GM12878 (cell line): ENCODE measurements around the gene MTMR10. TPM values are rescaled to one million over a fixed set of nuclear protein-coding genes. Genes with fewer than 3 reads are reported as not detected.

Source experiments
- ATAC-seq: fragments of 200-7000 bp; cut with Tn5 transposase; 3 replicates; pipeline ENCODE4 v1.9.1; 2020; ENCODE audit warnings: mild to moderate bottlenecking, moderate library complexity
- BruUV-seq: library from RNA; stranded (reverse); fragments of 400-500 nt; replicated peaks from 2 replicates; lab custom pipeline; 2021; lab: Mats Ljungman, UMichigan
- CTCF ChIA-PET: fragments of 300-600 bp; sonication (Branson Sonifier 250); formaldehyde crosslinking; extraction: SDS; loops from one replicate; lab custom pipeline; 2021; ENCODE audit warnings: inconsistent platforms; lab: Yijun Ruan, JAX
- POLR2A ChIA-PET: fragments of 350-600 bp; formaldehyde crosslinking; extraction: SDS; loops from one replicate; lab custom pipeline; 2021; ENCODE audit warnings: inconsistent platforms; lab: Charles Lee
- RAD21 ChIA-PET: fragments of 300-600 bp; sonication (Branson Sonifier 250); formaldehyde crosslinking; loops from one replicate; lab custom pipeline; 2023; ENCODE audit warnings: antibody characterized with exemption; ENCODE audit not compliant: unreplicated experiment; lab: Charles Lee
- SMC1A ChIA-PET: fragments of 300-600 bp; sonication (Branson Sonifier 250); formaldehyde crosslinking; loops from one replicate; lab custom pipeline; 2023; ENCODE audit not compliant: unreplicated experiment, uncharacterized antibody; lab: Charles Lee
- DNase-seq: peaks from one replicate; pipeline ENCODE4 v3.0.0-alpha.2; 2011; ENCODE audit warnings: low read depth, low spot score
- FAIRE-seq: peaks from 3 replicates; lab custom pipeline; 2011; peaks lifted over from hg19 to GRCh38; lab: Jason Lieb, UNC
- H2AFZ ChIP-seq: 2 replicates; pipeline ENCODE4 v1.6.0; 2011; ENCODE audit warnings: low read depth, low read length, control low read depth; ENCODE audit not compliant: control insufficient read depth
- H3K27ac ChIP-seq: 2 replicates; pipeline ENCODE4 v1.5.1; 2011; ENCODE audit warnings: control low read depth; ENCODE audit not compliant: control insufficient read depth, insufficient read depth
- H3K27me3 ChIP-seq, 2 experiments: replicated peaks in 1 of 2; 2 replicates each; pipeline versions ENCODE4 v1.6.0 to v1.6.1; 2011; ENCODE audit warnings: low read length in 1 of 2; ENCODE audit not compliant: control insufficient read depth in 2 of 2, insufficient read depth in 2 of 2
- H3K36me3 ChIP-seq, 2 experiments: 2 replicates each; pipeline ENCODE4 v1.5.1; 2011; ENCODE audit warnings: low read length in 1 of 2; ENCODE audit not compliant: control insufficient read depth in 2 of 2, insufficient read depth in 2 of 2
- H3K4me1 ChIP-seq: 2 replicates; pipeline ENCODE4 v1.6.1; 2011; ENCODE audit warnings: mild to moderate bottlenecking, low read length, moderate library complexity, mixed read lengths; ENCODE audit not compliant: control insufficient read depth, insufficient read depth
- H3K4me2 ChIP-seq: 2 replicates; pipeline ENCODE4 v1.6.0; 2011; ENCODE audit warnings: control low read depth; ENCODE audit not compliant: control insufficient read depth, insufficient read depth
- H3K4me3 ChIP-seq: fragments of 200-600 bp; sonication (generic); 2 replicates; pipeline ENCODE4 v1.5.1; 2016
- H3K79me2 ChIP-seq: 2 replicates; pipeline ENCODE4 v1.6.0; 2011; ENCODE audit warnings: low read length; ENCODE audit not compliant: control insufficient read depth, insufficient read depth
- H3K9ac ChIP-seq: 2 replicates; pipeline ENCODE4 v1.8.0; 2011; ENCODE audit warnings: low read length, control low read depth, mixed read lengths; ENCODE audit not compliant: control insufficient read depth, insufficient read depth
- H3K9me3 ChIP-seq: replicated peaks from 3 replicates; pipeline ENCODE4 v1.5.1; 2011; ENCODE audit warnings: mild to moderate bottlenecking, low read length; ENCODE audit not compliant: control insufficient read depth, insufficient read depth
- H4K20me1 ChIP-seq: 2 replicates; pipeline ENCODE4 v1.6.0; 2011; ENCODE audit not compliant: control insufficient read depth, insufficient read depth
- BHLHE40 ChIP-seq, 2 experiments: fragments of 450-650 bp in 1 of 2; IDR thresholded peaks; 2 replicates each; pipeline ENCODE4 v1.6.1; 2011 to 2017; ENCODE audit warnings: low read depth in 2 of 2, borderline replicate concordance in 1 of 2, improper control_type of control experiment in 1 of 2, low read length in 1 of 2, mild to moderate bottlenecking in 1 of 2
- CHD1 ChIP-seq: IDR thresholded peaks from 2 replicates; pipeline ENCODE4 v1.6.1; 2012; ENCODE audit warnings: low read depth, low read length, improper control_type of control experiment
- EED ChIP-seq: sonication (generic); IDR thresholded peaks from 2 replicates; pipeline ENCODE4 v1.6.1; 2016; ENCODE audit warnings: antibody characterized with exemption, low read depth
- FOXM1 ChIP-seq: IDR thresholded peaks from 2 replicates; pipeline ENCODE4 v1.6.1; 2012; ENCODE audit warnings: low read depth, mild to moderate bottlenecking, inconsistent platforms, low read length, moderate library complexity
- MEF2B ChIP-seq: fragments of 450-650 bp; IDR thresholded peaks from 2 replicates; pipeline ENCODE4 v1.6.1; 2018; ENCODE audit warnings: mild to moderate bottlenecking, moderate library complexity; ENCODE audit not compliant: partially characterized antibody, poor library complexity, severe bottlenecking
- NFIC ChIP-seq: IDR thresholded peaks from 2 replicates; pipeline ENCODE4 v1.6.1; 2012; ENCODE audit warnings: low read depth, mild to moderate bottlenecking, inconsistent platforms, low read length, moderate library complexity
- POLR2A ChIP-seq: IDR thresholded peaks from 2 replicates; pipeline ENCODE4 v1.6.1; 2011; ENCODE audit warnings: low read depth, mild to moderate bottlenecking, low read length
- POLR2AphosphoS2 ChIP-seq: IDR thresholded peaks from 2 replicates; pipeline ENCODE4 v1.6.1; 2011; ENCODE audit warnings: low read depth, mild to moderate bottlenecking, low read length, improper control_type of control experiment, moderate library complexity
- ZBTB40 ChIP-seq: fragments of 450-650 bp; IDR thresholded peaks from 2 replicates; pipeline ENCODE4 v1.6.1; 2016; ENCODE audit warnings: mild to moderate bottlenecking, moderate library complexity, borderline replicate concordance
- WGBS: methylation state at CpG from one replicate; pipeline ENCODE4 v1.1.6; 2016; ENCODE audit warnings: low lambda C conversion rate; ENCODE audit not compliant: insufficient replicate concordance, insufficient coverage; ENCODE audit errors: missing lambda C conversion rate; 5-methylcytosine and 5-hydroxymethylcytosine counted together
- in situ Hi-C: fragments of 300-500 bp; cut with MboI; formaldehyde crosslinking; loops from 9 replicates; pipeline ENCODE4 v1.14.3; 2018; ENCODE audit warnings: mixed read lengths
- intact Hi-C: fragments of 100-400 bp; cut with micrococcal nuclease; formaldehyde crosslinking; loops from one replicate; pipeline ENCODE4 v1.14.2; 2022; ENCODE audit not compliant: unreplicated experiment
- polyA plus RNA-seq, 11 experiments: library from polyadenylated mRNA; depleted of rRNA in 4 of 11; unstranded in 6 of 11; stranded (reverse) in 5 of 11; fragments of >200 nt; fragmentation: Nextera tagmentation in 4 of 11; fragmentation: Illumina TruSeq in 1 of 11; extraction: Ambion mirVana in 4 of 11; extraction: Trizol in 1 of 11; gene quantifications; 1 replicate in 1 of 11; 2 replicates in 10 of 11; pipeline versions ENCODE4 v1.2.1 to v1.2.3, GENCODE V29; 2011 to 2016; ENCODE audit warnings: inconsistent platforms in 2 of 11, missing spikeins in 2 of 11, low read depth in 1 of 11
- total RNA-seq, 4 experiments: library from RNA; depleted of rRNA in 3 of 4; stranded (reverse); fragments of >200 nt in 3 of 4; fragmentation: Illumina TruSeq in 1 of 4; extraction: Trizol in 1 of 4; gene quantifications; 2 replicates each; pipeline versions ENCODE4 v1.2.1 to v1.2.3, GENCODE V29; 2013 to 2021
- TF ChIP-seq, protein P1 (sequence below): IDR thresholded peaks from 2 replicates; pipeline ENCODE4 v1.6.1; 2011; ENCODE audit warnings: borderline replicate concordance, low read depth, mild to moderate bottlenecking, moderate library complexity, low read length; ENCODE audit not compliant: insufficient read depth, poor library complexity, severe bottlenecking

MTMR10 gene
- total and polyA plus RNA-seq, 10 of the 15 experiments (the other 5 are each of a cell fraction or from before 2014, with no cell fraction given) = 1.9 to 13.6 (median 8.9) TPM

DNA sequence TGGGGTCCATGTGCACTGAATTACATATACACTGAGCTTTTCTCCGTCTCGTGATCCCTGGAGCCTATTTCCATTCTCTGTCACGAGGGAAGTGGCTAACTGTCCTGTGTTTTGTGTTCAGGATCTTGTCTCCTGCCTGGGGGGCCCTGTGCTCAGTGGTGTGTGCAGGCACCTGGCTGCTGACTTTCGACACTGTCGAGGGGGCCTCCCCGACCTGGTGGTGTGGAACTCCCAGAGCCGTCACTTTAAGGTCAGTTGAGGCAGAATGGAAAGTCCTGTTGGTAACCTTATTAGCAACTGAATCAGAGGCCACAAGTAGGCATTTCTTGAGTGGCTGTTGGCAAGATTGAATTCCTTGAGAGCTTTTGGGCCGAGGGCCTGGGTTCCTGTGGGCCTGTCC is 61.0 kb downstream of the MTMR10 start:
- H3K27ac ChIP-seq = 0 out of 2 replicates have a peak overlapping the region, but pooled peaks have one; percentile 13
- DNase-seq (no peak), ATAC-seq (peak; percentile 34; the same call in 2 of the 3 replicates), FAIRE-seq (no peak)
- WGBS = 93% methylated on average over 8 of the region's 8 CpGs
- H4K20me1 ChIP-seq = no peaks in the 10 kb centered on the region
- POLR2A ChIA-PET = interaction anchor here (1.0 kb wide), 1 partner anchor 52 kb away, joined by 3 read pairs; no protein-coding TSS in a partner anchor
- intact Hi-C loops (no loop called here), in situ Hi-C loops (no loop called here)
- BruUV-seq = no TSS peak
- H3K27me3 ChIP-seq = no peaks in the 10 kb centered on the region
- peaks cover 6% of the 10 kb centered on the region for H3K4me1 ChIP-seq
- no peak overlapping the region for H3K4me3 ChIP-seq
- peak overlapping the region; percentile 47; the same call in 1 of the 2 replicates for H3K4me2 ChIP-seq
- CTCF ChIA-PET = interaction anchor here (0.9 to 2.1 kb wide), 3 partner anchors 13 to 198 kb away, joined by 3 to 8 read pairs (median 5); no protein-coding TSS in a partner anchor
- no peak overlapping the region for H3K9ac ChIP-seq
- H3K36me3 ChIP-seq = peaks cover 5 to 11% of the 10 kb centered on the region in 2 experiments; a peak in 3 of 4 replicates
- SMC1A ChIA-PET = interaction anchor here (1.0 kb wide), 1 partner anchor 12 kb away, joined by 3 read pairs; no protein-coding TSS in a partner anchor
- RAD21 ChIA-PET = interaction anchor here (1.0 kb wide), 1 partner anchor 27 kb away, joined by 5 read pairs; the partner anchor contains the start of gene FAN1
- no peak for TF ChIP-seq CHD1
- TF ChIP-seq, protein P1, sequence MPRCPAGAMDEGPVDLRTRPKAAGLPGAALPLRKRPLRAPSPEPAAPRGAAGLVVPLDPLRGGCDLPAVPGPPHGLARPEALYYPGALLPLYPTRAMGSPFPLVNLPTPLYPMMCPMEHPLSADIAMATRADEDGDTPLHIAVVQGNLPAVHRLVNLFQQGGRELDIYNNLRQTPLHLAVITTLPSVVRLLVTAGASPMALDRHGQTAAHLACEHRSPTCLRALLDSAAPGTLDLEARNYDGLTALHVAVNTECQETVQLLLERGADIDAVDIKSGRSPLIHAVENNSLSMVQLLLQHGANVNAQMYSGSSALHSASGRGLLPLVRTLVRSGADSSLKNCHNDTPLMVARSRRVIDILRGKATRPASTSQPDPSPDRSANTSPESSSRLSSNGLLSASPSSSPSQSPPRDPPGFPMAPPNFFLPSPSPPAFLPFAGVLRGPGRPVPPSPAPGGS = peak; percentile 21
- peak; percentile 37; the same call in 1 of the 2 replicates for TF ChIP-seq EED
- H3K9me3 ChIP-seq = no peaks in the 10 kb centered on the region
- no peaks in the 10 kb centered on the region for H3K79me2 ChIP-seq
- H2AFZ ChIP-seq = no peak overlapping the region

- H3K36me3 ChIP-seq = peaks cover 8 to 13% of the 10 kb centered on the region in 2 experiments; a peak in 3 of 4 replicates
- H3K79me2 ChIP-seq = no peaks in the 10 kb centered on the region
- ChIA-PET CTCF (interaction anchor here (0.9 kb wide), 1 partner anchor 34 kb away, joined by 3 read pairs; no protein-coding TSS in a partner anchor), RAD21 (interaction anchor here (1.0 kb wide), 1 partner anchor 27 kb away, joined by 5 read pairs; the partner anchor contains the start of gene FAN1), POLR2A (interaction anchor here (1.0 kb wide), 1 partner anchor 52 kb away, joined by 3 read pairs; no protein-coding TSS in a partner anchor), SMC1A (no interaction called here)
- ATAC-seq (no peak), DNase-seq (no peak), FAIRE-seq (no peak)
- no peak overlapping the region for H2AFZ ChIP-seq
- H3K4me2 ChIP-seq = peak overlapping the region; percentile 47; the same call in 1 of the 2 replicates
- H3K9ac ChIP-seq = no peak overlapping the region
- peaks cover 6% of the 10 kb centered on the region for H3K4me1 ChIP-seq
- no peak overlapping the region for H3K4me3 ChIP-seq
- no TSS peak for BruUV-seq
- H3K9me3 ChIP-seq = no peaks in the 10 kb centered on the region
- intact Hi-C loops (no loop called here), in situ Hi-C loops (no loop called here)
- no peaks in the 10 kb centered on the region for H4K20me1 ChIP-seq
- 0 out of 2 replicates have a peak overlapping the region, but pooled peaks have one; percentile 13 for H3K27ac ChIP-seq
- 97% methylated on average over 4 of the region's 4 CpGs for WGBS
- H3K27me3 ChIP-seq = no peaks in the 10 kb centered on the region
- TF ChIP-seq NFIC (no peak), POLR2A (no peak), BHLHE40 (IDR thresholded peaks at IDR 0.05; ENCODE audit: borderline replicate concordance in 1 of 2, low read depth in 2 of 2, low read length in 1 of 2) (no peak), POLR2AphosphoS2 (no peak), MEF2B (no peak), ZBTB40 (no peak), FOXM1 (no peak)
These were observed 61.4 kb downstream of the MTMR10 start for GRCh38 chr15:30929982-30930381.
